Astrocyte (in vitro differentiated cells and primary cell): ENCODE data around the gene IMPA2. TPM values are rescaled to one million over a fixed set of nuclear protein-coding genes. Genes with fewer than 3 reads are reported as not detected.

Source experiments
- DNase-seq: peaks from one replicate; pipeline ENCODE4 v3.0.0-alpha.2; 2010; ENCODE audit warnings: low read depth
- FAIRE-seq: peaks from 2 replicates; lab custom pipeline; 2011; peaks lifted over from hg19 to GRCh38; lab: Jason Lieb, UNC
- H2AFZ ChIP-seq: 2 replicates; pipeline ENCODE4 v1.6.0; 2012; ENCODE audit warnings: low read depth, low read length, inconsistent platforms
- H3K27ac ChIP-seq: 2 replicates; pipeline ENCODE4 v1.5.1; 2011; ENCODE audit warnings: low read depth, low read length, inconsistent platforms
- H3K27me3 ChIP-seq: 2 replicates; pipeline ENCODE4 v1.6.0; 2011; ENCODE audit warnings: low read length, inconsistent platforms; ENCODE audit not compliant: insufficient read depth
- H3K36me3 ChIP-seq: 2 replicates; pipeline ENCODE4 v1.5.1; 2011; ENCODE audit warnings: low read length, inconsistent platforms; ENCODE audit not compliant: insufficient read depth
- H3K4me1 ChIP-seq: 2 replicates; pipeline ENCODE4 v1.5.1; 2011; ENCODE audit warnings: low read length, inconsistent platforms; ENCODE audit not compliant: insufficient read depth
- H3K4me2 ChIP-seq: 2 replicates; pipeline ENCODE4 v1.6.0; 2012; ENCODE audit warnings: low read length, inconsistent platforms
- H3K4me3 ChIP-seq: 2 replicates; pipeline ENCODE4 v1.5.1; 2011; ENCODE audit warnings: low read depth, mild to moderate bottlenecking, low read length, inconsistent platforms; ENCODE audit not compliant: insufficient read depth
- H3K79me2 ChIP-seq: 2 replicates; pipeline ENCODE4 v1.6.0; 2012; ENCODE audit warnings: mild to moderate bottlenecking, low read length, inconsistent platforms; ENCODE audit not compliant: insufficient read depth
- H3K9ac ChIP-seq: 2 replicates; pipeline ENCODE4 v1.6.0; 2012; ENCODE audit warnings: mild to moderate bottlenecking, low read length, inconsistent platforms
- H3K9me3 ChIP-seq: 2 replicates; pipeline ENCODE4 v1.5.1; 2012; ENCODE audit warnings: low read depth, mild to moderate bottlenecking, low read length, inconsistent platforms; ENCODE audit not compliant: insufficient read depth
- H4K20me1 ChIP-seq: 2 replicates; pipeline ENCODE4 v1.6.0; 2012; ENCODE audit warnings: low read length, inconsistent platforms; ENCODE audit not compliant: insufficient read depth
- H3K27ac Mint-ChIP-seq: one replicate; pipeline ENCODE4 v1.8.0; 2021; ENCODE audit warnings: mild to moderate bottlenecking, mixed read lengths; ENCODE audit not compliant: unreplicated experiment
- H3K27me3 Mint-ChIP-seq: one replicate; pipeline ENCODE4 v1.8.0; 2021; ENCODE audit warnings: low read depth, mixed read lengths; ENCODE audit not compliant: unreplicated experiment
- H3K36me3 Mint-ChIP-seq: one replicate; pipeline ENCODE4 v1.8.0; 2021; ENCODE audit warnings: low read depth, mixed read lengths; ENCODE audit not compliant: unreplicated experiment
- H3K4me1 Mint-ChIP-seq: one replicate; pipeline ENCODE4 v1.8.0; 2021; ENCODE audit warnings: low read depth, mixed read lengths; ENCODE audit not compliant: unreplicated experiment
- H3K4me3 Mint-ChIP-seq: one replicate; pipeline ENCODE4 v1.8.0; 2021; ENCODE audit warnings: mild to moderate bottlenecking, moderate library complexity, mixed read lengths; ENCODE audit not compliant: unreplicated experiment
- H3K9me3 Mint-ChIP-seq: one replicate; pipeline ENCODE4 v1.8.0; 2021; ENCODE audit warnings: mild to moderate bottlenecking, mixed read lengths; ENCODE audit not compliant: unreplicated experiment
- EZH2 ChIP-seq: IDR thresholded peaks from 2 replicates; pipeline ENCODE4 v1.6.1; 2012; ENCODE audit warnings: mild to moderate bottlenecking, low read length, inconsistent platforms; ENCODE audit not compliant: insufficient read depth
- total RNA-seq: library from RNA; stranded (reverse); gene quantifications from 2 replicates; pipeline ENCODE4 v1.2.1, GENCODE V29; 2021
- TF ChIP-seq, protein P1 (sequence below): IDR thresholded peaks from 2 replicates; pipeline ENCODE4 v1.5.1; 2011; ENCODE audit warnings: low read depth, mild to moderate bottlenecking, inconsistent platforms, low read length, moderate library complexity; ENCODE audit not compliant: insufficient read depth

IMPA2 gene
- total RNA-seq, 1 donor from 2014 or later = 4.8 TPM

DNA sequence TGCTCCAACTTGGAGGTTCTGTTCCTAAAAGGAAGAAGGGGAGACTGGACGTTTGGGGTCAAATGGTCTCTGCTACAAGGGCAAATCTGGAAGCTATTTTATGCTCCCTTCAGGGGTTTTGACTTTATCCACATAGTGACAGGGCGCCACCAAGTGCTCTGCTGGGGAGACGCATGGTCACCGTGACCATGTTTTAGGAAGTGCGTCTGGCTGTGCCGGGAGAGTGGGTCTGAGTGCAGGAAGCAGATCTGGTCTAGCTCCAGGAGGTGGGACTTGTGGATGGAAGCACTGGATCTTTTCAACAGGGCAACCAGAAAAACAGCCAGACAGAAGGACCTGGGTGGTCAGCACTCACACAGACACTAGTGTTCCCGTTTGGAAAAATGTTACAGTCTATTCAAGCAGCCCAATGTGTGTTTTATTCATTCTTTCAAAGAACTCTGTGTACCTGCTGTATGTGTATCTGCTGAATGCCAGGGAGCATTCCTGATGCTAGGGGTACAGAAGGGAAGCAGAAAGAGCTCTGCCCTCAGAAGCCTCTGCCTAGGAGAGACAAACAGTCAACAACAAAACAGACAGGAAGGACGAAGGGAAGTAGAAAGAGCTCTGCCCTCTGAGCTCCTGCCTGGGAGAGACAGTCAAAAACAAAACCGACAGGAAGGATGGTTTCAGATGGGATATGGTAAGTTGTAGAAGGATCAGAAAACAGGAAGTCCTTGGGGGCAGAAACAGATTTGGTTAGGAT is 14.3 kb downstream of the IMPA2 start:
- H3K9me3 ChIP-seq = no peaks in the 10 kb centered on the region
- H3K27me3 ChIP-seq = no peaks in the 10 kb centered on the region
- peak overlapping the region; percentile 21 for H3K4me2 ChIP-seq
- DNase-seq (peak; percentile 52), FAIRE-seq (no peak)
- Mint-ChIP-seq H3K9me3 (peaks cover 3% of the 10 kb centered on the region), H3K36me3 (no peaks in the 10 kb centered on the region), H3K4me1 (peaks cover 23% of the 10 kb centered on the region), H3K27me3 (peaks cover 8% of the 10 kb centered on the region), H3K4me3 (peak overlapping the region; percentile 61), H3K27ac (peak overlapping the region; percentile 36)
- H3K4me3 ChIP-seq = no peak overlapping the region
- H3K4me1 ChIP-seq = peaks cover 10% of the 10 kb centered on the region
- TF ChIP-seq, protein P1, sequence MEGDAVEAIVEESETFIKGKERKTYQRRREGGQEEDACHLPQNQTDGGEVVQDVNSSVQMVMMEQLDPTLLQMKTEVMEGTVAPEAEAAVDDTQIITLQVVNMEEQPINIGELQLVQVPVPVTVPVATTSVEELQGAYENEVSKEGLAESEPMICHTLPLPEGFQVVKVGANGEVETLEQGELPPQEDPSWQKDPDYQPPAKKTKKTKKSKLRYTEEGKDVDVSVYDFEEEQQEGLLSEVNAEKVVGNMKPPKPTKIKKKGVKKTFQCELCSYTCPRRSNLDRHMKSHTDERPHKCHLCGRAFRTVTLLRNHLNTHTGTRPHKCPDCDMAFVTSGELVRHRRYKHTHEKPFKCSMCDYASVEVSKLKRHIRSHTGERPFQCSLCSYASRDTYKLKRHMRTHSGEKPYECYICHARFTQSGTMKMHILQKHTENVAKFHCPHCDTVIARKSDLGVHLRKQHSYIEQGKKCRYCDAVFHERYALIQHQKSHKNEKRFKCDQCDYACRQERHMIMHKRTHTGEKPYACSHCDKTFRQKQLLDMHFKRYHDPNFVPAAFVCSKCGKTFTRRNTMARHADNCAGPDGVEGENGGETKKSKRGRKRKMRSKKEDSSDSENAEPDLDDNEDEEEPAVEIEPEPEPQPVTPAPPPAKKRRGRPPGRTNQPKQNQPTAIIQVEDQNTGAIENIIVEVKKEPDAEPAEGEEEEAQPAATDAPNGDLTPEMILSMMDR = peak; percentile 76
- no peak for TF ChIP-seq EZH2
- H3K36me3 ChIP-seq = no peaks in the 10 kb centered on the region
- H4K20me1 ChIP-seq = no peaks in the 10 kb centered on the region
- no peaks in the 10 kb centered on the region for H3K79me2 ChIP-seq
- H2AFZ ChIP-seq = peak overlapping the region; percentile 62
- no peak overlapping the region for H3K9ac ChIP-seq
- H3K27ac ChIP-seq = no peak overlapping the region

- no peaks in the 10 kb centered on the region for H3K79me2 ChIP-seq
- H3K4me1 ChIP-seq = peaks cover 10% of the 10 kb centered on the region
- H3K36me3 Mint-ChIP-seq = no peaks in the 10 kb centered on the region
- TF ChIP-seq EZH2 = no peak
- TF ChIP-seq, protein P1 = no peak
- peaks cover 3% of the 10 kb centered on the region for H3K9me3 Mint-ChIP-seq
- H3K27me3 ChIP-seq = no peaks in the 10 kb centered on the region
- H3K27me3 Mint-ChIP-seq = peaks cover 5% of the 10 kb centered on the region
- H3K27ac ChIP-seq = no peak overlapping the region
- H3K36me3 ChIP-seq = no peaks in the 10 kb centered on the region
- no peak for FAIRE-seq
- H3K4me3 Mint-ChIP-seq = no peak overlapping the region
- H3K9ac ChIP-seq = no peak overlapping the region
- H3K4me1 Mint-ChIP-seq = peaks cover 23% of the 10 kb centered on the region
- no peak for DNase-seq
- peak overlapping the region; percentile 62 for H2AFZ ChIP-seq
- H4K20me1 ChIP-seq = no peaks in the 10 kb centered on the region
- H3K4me3 ChIP-seq = no peak overlapping the region
- no peak overlapping the region for H3K4me2 ChIP-seq
- H3K9me3 ChIP-seq = no peaks in the 10 kb centered on the region
- H3K27ac Mint-ChIP-seq = no peak overlapping the region
Observed at GRCh38 chr18:11996190-11996754, 15.0 kb downstream of the IMPA2 start.

GRCh38 chr18:11996907-11997306 is 15.6 kb downstream of the IMPA2 start:
- H3K27me3 ChIP-seq = no peaks in the 10 kb centered on the region
- no peak overlapping the region for H3K4me3 ChIP-seq
- Mint-ChIP-seq H3K27me3 (peaks cover 3% of the 10 kb centered on the region), H3K4me1 (peaks cover 23% of the 10 kb centered on the region), H3K4me3 (no peak overlapping the region), H3K36me3 (no peaks in the 10 kb centered on the region), H3K9me3 (peaks cover 3% of the 10 kb centered on the region), H3K27ac (no peak overlapping the region)
- H2AFZ ChIP-seq = no peak overlapping the region
- DNase-seq = no peak
- no peaks in the 10 kb centered on the region for H3K79me2 ChIP-seq
- no peak overlapping the region for H3K9ac ChIP-seq
- no peaks in the 10 kb centered on the region for H4K20me1 ChIP-seq
- H3K36me3 ChIP-seq = no peaks in the 10 kb centered on the region
- H3K27ac ChIP-seq = no peak overlapping the region
- FAIRE-seq = no peak
- H3K4me2 ChIP-seq = no peak overlapping the region
- peaks cover 10% of the 10 kb centered on the region for H3K4me1 ChIP-seq
- TF ChIP-seq, protein P1 = no peak
- no peak for TF ChIP-seq EZH2
- H3K9me3 ChIP-seq = no peaks in the 10 kb centered on the region
